Esophagus (tissue), 2 donors: ENCODE data around the gene PKNOX2. TPM values are rescaled to one million over a fixed set of nuclear protein-coding genes. Genes with fewer than 3 reads are reported as not detected.

Experiments
- H3K27ac ChIP-seq, 2 donors: one replicate each; pipeline ENCODE4 v1.5.1; 2013; ENCODE audit warnings: low read depth in 2 of 2, mild to moderate bottlenecking in 2 of 2, inconsistent platforms in 1 of 2, low read length in 1 of 2, moderate library complexity in 1 of 2
- H3K27me3 ChIP-seq, 2 donors: one replicate each; pipeline ENCODE4 v1.6.1; 2013; ENCODE audit warnings: low read length in 2 of 2, control low read depth in 1 of 2, mild to moderate bottlenecking in 1 of 2; ENCODE audit not compliant: insufficient read depth in 2 of 2, control insufficient read depth in 1 of 2
- H3K36me3 ChIP-seq, 2 donors: one replicate each; pipeline ENCODE4 v1.6.1; 2013; ENCODE audit warnings: low read length in 1 of 2; ENCODE audit not compliant: control insufficient read depth in 2 of 2, insufficient read depth in 2 of 2
- H3K4me1 ChIP-seq, 2 donors: one replicate each; pipeline ENCODE4 v1.6.1; 2013; ENCODE audit warnings: low read length in 1 of 2; ENCODE audit not compliant: control insufficient read depth in 2 of 2, insufficient read depth in 2 of 2
- H3K4me3 ChIP-seq, 2 donors: one replicate each; pipeline ENCODE4 v1.5.1; 2013; ENCODE audit warnings: low read length in 2 of 2, mild to moderate bottlenecking in 2 of 2, low read depth in 1 of 2, moderate library complexity in 1 of 2
- H3K9me3 ChIP-seq, 2 donors: one replicate each; pipeline ENCODE4 v1.6.1; 2013; ENCODE audit warnings: mild to moderate bottlenecking in 2 of 2, low read depth in 1 of 2, low read length in 1 of 2, moderate library complexity in 1 of 2; ENCODE audit not compliant: control insufficient read depth in 2 of 2, insufficient read depth in 1 of 2
- WGBS, 2 donors: extraction: QIAGEN DNeasy Blood & Tissue Kit; methylation state at CpG; one replicate each; pipeline ENCODE4 v1.1.7; 2013; 5-methylcytosine and 5-hydroxymethylcytosine counted together
- polyA plus RNA-seq, 2 donors: library from polyadenylated mRNA; stranded (reverse); fragments of 200-250 nt; gene quantifications; one replicate each; pipeline ENCODE4 v1.2.3, GENCODE V29; 2013
- donor health status: healthy with polysubstance abuse.
- donor health status: Bipolar disorder and iron deficiency.

PKNOX2 gene
- polyA plus RNA-seq, 2 donors, result 0.24 to 0.43 TPM

GRCh38 chr11:125382822-125383221, 218.3 kb downstream of the PKNOX2 start:
- Histone ChIP-seq H3K27ac (no peak overlapping the region), H3K9me3 (no peaks in the 10 kb centered on the region), H3K27me3 (no peaks in the 10 kb centered on the region), H3K4me3 (no peak overlapping the region), H3K36me3 (no peaks in the 10 kb centered on the region), H3K4me1 (no peaks in the 10 kb centered on the region)
- WGBS, 2 donors, result 80 to 85% methylated on average over 8 of the region's 8 CpGs

GRCh38 chr11:125384825-125385224, 220.3 kb downstream of the PKNOX2 start:
- no peaks in the 10 kb centered on the region for H3K9me3 ChIP-seq
- no peaks in the 10 kb centered on the region for H3K4me1 ChIP-seq
- no peaks in the 10 kb centered on the region for H3K36me3 ChIP-seq
- no peaks in the 10 kb centered on the region for H3K27me3 ChIP-seq
- H3K27ac ChIP-seq, result no peak overlapping the region
- no peak overlapping the region for H3K4me3 ChIP-seq
- 83 to 84% methylated on average over 4 of the region's 4 CpGs for WGBS, 2 donors

GRCh38 chr11:125387901-125388300, 223.3 kb downstream of the PKNOX2 start:
- no peaks in the 10 kb centered on the region for H3K4me1 ChIP-seq

GRCh38 chr11:125388611-125389010, 224.1 kb downstream of the PKNOX2 start:
- H3K27me3 ChIP-seq, result no peaks in the 10 kb centered on the region
- H3K36me3 ChIP-seq, result no peaks in the 10 kb centered on the region
- no peak overlapping the region for H3K4me3 ChIP-seq
- no peak overlapping the region for H3K27ac ChIP-seq
- WGBS, 2 donors, result 93 to 96% methylated on average over 7 of the region's 7 CpGs
- H3K4me1 ChIP-seq, result no peaks in the 10 kb centered on the region
- no peaks in the 10 kb centered on the region for H3K9me3 ChIP-seq

More at GRCh38 chr11:125387901-125388300, 223.3 kb downstream of the PKNOX2 start:
- 92% methylated on average over 9 of the region's 9 CpGs for WGBS, 2 donors
- Histone ChIP-seq H3K36me3 (no peaks in the 10 kb centered on the region), H3K9me3 (no peaks in the 10 kb centered on the region), H3K4me3 (no peak overlapping the region), H3K27me3 (no peaks in the 10 kb centered on the region), H3K27ac (no peak overlapping the region)

- WGBS, 2 donors, result 93 to 94% methylated on average over 19 of the region's 19 CpGs
- H3K36me3 ChIP-seq, result no peaks in the 10 kb centered on the region
- H3K9me3 ChIP-seq, result no peaks in the 10 kb centered on the region
These were observed 225.0 kb downstream of the PKNOX2 start for GRCh38 chr11:125389339-125390166.

GRCh38 chr11:125390946-125391345, 226.4 kb downstream of the PKNOX2 start:
- 33 to 37% methylated on average over 5 of the region's 5 CpGs for WGBS, 2 donors
- Histone ChIP-seq H3K36me3 (no peaks in the 10 kb centered on the region), H3K27ac (no peak overlapping the region), H3K9me3 (no peaks in the 10 kb centered on the region), H3K27me3 (no peaks in the 10 kb centered on the region), H3K4me1 (no peaks in the 10 kb centered on the region), H3K4me3 (no peak overlapping the region)

More at GRCh38 chr11:125389339-125390166, 225.0 kb downstream of the PKNOX2 start:
- Histone ChIP-seq H3K27ac (no peak overlapping the region), H3K4me3 (no peak overlapping the region), H3K4me1 (no peaks in the 10 kb centered on the region), H3K27me3 (no peaks in the 10 kb centered on the region)

GRCh38 chr11:125393331-125393730, 228.8 kb downstream of the PKNOX2 start:
- H3K4me3 ChIP-seq, result no peak overlapping the region
- 80 to 84% methylated on average over 9 of the region's 9 CpGs for WGBS, 2 donors

GRCh38 chr11:125394296-125394695, 229.7 kb downstream of the PKNOX2 start:
- WGBS, 2 donors, result 82 to 90% methylated on average over 2 of the region's 2 CpGs

More at GRCh38 chr11:125393331-125393730, 228.8 kb downstream of the PKNOX2 start:
- Histone ChIP-seq H3K27ac (no peak overlapping the region), H3K36me3 (no peaks in the 10 kb centered on the region), H3K27me3 (no peaks in the 10 kb centered on the region), H3K4me1 (no peaks in the 10 kb centered on the region), H3K9me3 (no peaks in the 10 kb centered on the region)

GRCh38 chr11:125397421-125397820, 232.9 kb downstream of the PKNOX2 start:
- 94% methylated on average over 5 of the region's 5 CpGs for WGBS, 2 donors
- no peaks in the 10 kb centered on the region for H3K27me3 ChIP-seq
- no peaks in the 10 kb centered on the region for H3K4me1 ChIP-seq
- no peaks in the 10 kb centered on the region for H3K9me3 ChIP-seq
- H3K36me3 ChIP-seq, result no peaks in the 10 kb centered on the region
- no peak overlapping the region for H3K4me3 ChIP-seq
- H3K27ac ChIP-seq, result no peak overlapping the region

More at GRCh38 chr11:125394296-125394695, 229.7 kb downstream of the PKNOX2 start:
- Histone ChIP-seq H3K27ac (no peak overlapping the region), H3K4me1 (no peaks in the 10 kb centered on the region), H3K4me3 (no peak overlapping the region), H3K36me3 (no peaks in the 10 kb centered on the region), H3K9me3 (no peaks in the 10 kb centered on the region), H3K27me3 (no peaks in the 10 kb centered on the region)

GRCh38 chr11:125398475-125398874, 233.9 kb downstream of the PKNOX2 start:
- Histone ChIP-seq H3K4me3 (no peak overlapping the region), H3K27ac (no peak overlapping the region), H3K9me3 (no peaks in the 10 kb centered on the region), H3K27me3 (no peaks in the 10 kb centered on the region), H3K4me1 (no peaks in the 10 kb centered on the region), H3K36me3 (no peaks in the 10 kb centered on the region)
- WGBS, 2 donors, result 63 to 70% methylated on average over 4 of the region's 4 CpGs
